CD8-positive, alpha-beta memory T cell (primary cell): ENCODE results near the gene NUDT1. TPM values are rescaled to one million over a fixed set of nuclear protein-coding genes. Genes with fewer than 3 reads are reported as not detected.

Experiments used
- CTCF ChIA-PET: fragments of 350-600 bp; sonication (Branson Sonifier 250); formaldehyde crosslinking; loops from one replicate; lab custom pipeline; 2021; ENCODE audit warnings: antibody characterized with exemption; lab: Charles Lee
- POLR2A ChIA-PET: fragments of 350-600 bp; sonication (Branson Sonifier 250); formaldehyde crosslinking; loops from one replicate; lab custom pipeline; 2021; ENCODE audit warnings: antibody characterized with exemption; lab: Charles Lee
- DNase-seq, 5 donors: peaks; one replicate each; pipeline versions ENCODE4 v3.0.0 to v3.0.0-alpha.2; 2020 to 2022; ENCODE audit warnings: mixed read lengths in 1 of 5
- H3K27ac ChIP-seq: one replicate; pipeline ENCODE4 v1.7.0; 2013; ENCODE audit warnings: low read depth, mild to moderate bottlenecking, low read length, moderate library complexity
- H3K27me3 ChIP-seq: 2 replicates; pipeline ENCODE4 v1.7.0; 2013; ENCODE audit warnings: low read length, mild to moderate bottlenecking; ENCODE audit not compliant: insufficient read depth, poor library complexity, severe bottlenecking
- H3K36me3 ChIP-seq: 2 replicates; pipeline ENCODE4 v1.7.0; 2013; ENCODE audit warnings: mild to moderate bottlenecking, low read length, moderate library complexity; ENCODE audit not compliant: insufficient read depth
- H3K4me1 ChIP-seq: 2 replicates; pipeline ENCODE4 v1.7.0; 2013; ENCODE audit warnings: mild to moderate bottlenecking, low read length, moderate library complexity; ENCODE audit not compliant: insufficient read depth
- H3K4me3 ChIP-seq: 2 replicates; pipeline ENCODE4 v1.7.0; 2013; ENCODE audit warnings: mild to moderate bottlenecking, low read length
- H3K9me3 ChIP-seq: 2 replicates; pipeline ENCODE4 v1.7.0; 2013; ENCODE audit warnings: mild to moderate bottlenecking, low read length
- H3K27ac Mint-ChIP-seq, 8 donors: one replicate each; pipeline ENCODE4 v1.8.0; 2020 to 2021; ENCODE audit warnings: mixed read lengths in 8 of 8, mild to moderate bottlenecking in 6 of 8, inconsistent platforms in 3 of 8, moderate library complexity in 3 of 8
- H3K27me3 Mint-ChIP-seq, 2 donors: one replicate each; pipeline ENCODE4 v1.8.0; 2020 to 2021; ENCODE audit warnings: mixed read lengths in 2 of 2, mild to moderate bottlenecking in 1 of 2, moderate library complexity in 1 of 2
- H3K36me3 Mint-ChIP-seq, 3 donors: one replicate each; pipeline ENCODE4 v1.8.0; 2020 to 2021; ENCODE audit warnings: mixed read lengths in 3 of 3, inconsistent platforms in 1 of 3, mild to moderate bottlenecking in 1 of 3
- H3K4me1 Mint-ChIP-seq, 3 donors: one replicate each; pipeline ENCODE4 v1.8.0; 2020 to 2021; ENCODE audit warnings: mixed read lengths in 3 of 3, inconsistent platforms in 1 of 3, mild to moderate bottlenecking in 1 of 3
- H3K4me3 Mint-ChIP-seq, 7 donors: one replicate each; pipeline ENCODE4 v1.8.0; 2020 to 2021; ENCODE audit warnings: mixed read lengths in 7 of 7, mild to moderate bottlenecking in 6 of 7, moderate library complexity in 4 of 7, inconsistent platforms in 2 of 7
- H3K9me3 Mint-ChIP-seq, 5 donors: one replicate each; pipeline ENCODE4 v1.8.0; 2020 to 2022; ENCODE audit warnings: mixed read lengths in 5 of 5, mild to moderate bottlenecking in 3 of 5, moderate library complexity in 2 of 5, inconsistent platforms in 1 of 5
- polyA plus RNA-seq: library from polyadenylated mRNA; unstranded; fragments of 300-500 nt; fragmentation: Illumina TruSeq; gene quantifications from one replicate; pipeline ENCODE4 v1.2.3, GENCODE V29; 2021
- total RNA-seq, 2 experiments: library from RNA; stranded (reverse); gene quantifications; one replicate each; pipeline ENCODE4 v1.2.3, GENCODE V29; 2021

NUDT1 gene
- total and polyA plus RNA-seq, 3 experiments from 2014 or later = 52.7 to 89.8 (median 83.1) TPM

GRCh38 chr7:2256306-2257045 is 14.4 kb downstream of the NUDT1 start:
- H3K9me3 Mint-ChIP-seq = no peaks in the 10 kb centered on the region
- peak overlapping the region in 1 of 8 donors; percentile 66 for H3K27ac Mint-ChIP-seq
- no peak overlapping the region for H3K27ac ChIP-seq
- ChIA-PET POLR2A (no interaction called here), CTCF (no interaction called here)
- no peak overlapping the region for H3K4me3 Mint-ChIP-seq
- no peaks in the 10 kb centered on the region for H3K9me3 ChIP-seq
- no peaks in the 10 kb centered on the region for H3K27me3 Mint-ChIP-seq
- no peaks in the 10 kb centered on the region for H3K36me3 ChIP-seq
- H3K4me3 ChIP-seq = no peak overlapping the region
- no peaks in the 10 kb centered on the region for H3K4me1 ChIP-seq
- H3K27me3 ChIP-seq = no peaks in the 10 kb centered on the region
- H3K4me1 Mint-ChIP-seq = peaks cover 0 to 20% (median 10%) of the 10 kb centered on the region in 3 donors
- peaks cover 0 to 12% (median 3%) of the 10 kb centered on the region in 3 donors for H3K36me3 Mint-ChIP-seq
- DNase-seq = no peak

- CTCF ChIA-PET = interaction anchor here (0.7 kb wide), 1 partner anchor 88 kb away, joined by 3 read pairs; no protein-coding TSS in a partner anchor
- peaks cover 0 to 20% (median 11%) of the 10 kb centered on the region in 3 donors for H3K4me1 Mint-ChIP-seq
- POLR2A ChIA-PET = no interaction called here
- Histone ChIP-seq H3K36me3 (no peaks in the 10 kb centered on the region), H3K27me3 (no peaks in the 10 kb centered on the region), H3K27ac (no peak overlapping the region), H3K4me3 (no peak overlapping the region), H3K4me1 (no peaks in the 10 kb centered on the region), H3K9me3 (no peaks in the 10 kb centered on the region)
- H3K36me3 Mint-ChIP-seq = peaks cover 0 to 12% (median 3%) of the 10 kb centered on the region in 3 donors
- no peak overlapping the region for H3K27ac Mint-ChIP-seq
- H3K4me3 Mint-ChIP-seq = no peak overlapping the region
- H3K27me3 Mint-ChIP-seq = no peaks in the 10 kb centered on the region
- DNase-seq = no peak
- no peaks in the 10 kb centered on the region for H3K9me3 Mint-ChIP-seq
Measured at GRCh38 chr7:2257046-2257551, 15.1 kb downstream of the NUDT1 start.

- no peaks in the 10 kb centered on the region for H3K9me3 ChIP-seq
- H3K4me3 ChIP-seq = no peak overlapping the region
- no peak overlapping the region for H3K4me3 Mint-ChIP-seq
- H3K27me3 Mint-ChIP-seq = no peaks in the 10 kb centered on the region
- H3K27ac Mint-ChIP-seq = no peak overlapping the region
- CTCF ChIA-PET = interaction anchor here (0.7 kb wide), 1 partner anchor 88 kb away, joined by 3 read pairs; no protein-coding TSS in a partner anchor
- H3K27ac ChIP-seq = no peak overlapping the region
- H3K27me3 ChIP-seq = no peaks in the 10 kb centered on the region
- H3K36me3 ChIP-seq = no peaks in the 10 kb centered on the region
- no peaks in the 10 kb centered on the region for H3K9me3 Mint-ChIP-seq
- peaks cover 0 to 20% (median 11%) of the 10 kb centered on the region in 3 donors for H3K4me1 Mint-ChIP-seq
- POLR2A ChIA-PET = no interaction called here
- peaks cover 0 to 12% (median 3%) of the 10 kb centered on the region in 3 donors for H3K36me3 Mint-ChIP-seq
- H3K4me1 ChIP-seq = no peaks in the 10 kb centered on the region
- DNase-seq = no peak
Measured at GRCh38 chr7:2257651-2258050, 15.6 kb downstream of the NUDT1 start.

- Mint-ChIP-seq H3K27me3 (no peaks in the 10 kb centered on the region), H3K4me3 (peak overlapping the region in 4 of 7 donors; percentile 19 to 68 (median 38)), H3K27ac (peak overlapping the region in 1 of 8 donors; percentile 42), H3K4me1 (peaks cover 0 to 20% (median 11%) of the 10 kb centered on the region in 3 donors), H3K36me3 (peaks cover 0 to 12% (median 3%) of the 10 kb centered on the region in 3 donors), H3K9me3 (no peaks in the 10 kb centered on the region)
- peak in 1 of 5 donors; percentile 16 for DNase-seq
- CTCF ChIA-PET = no interaction called here
- Histone ChIP-seq H3K4me3 (no peak overlapping the region), H3K36me3 (no peaks in the 10 kb centered on the region), H3K27me3 (no peaks in the 10 kb centered on the region), H3K9me3 (no peaks in the 10 kb centered on the region), H3K4me1 (no peaks in the 10 kb centered on the region), H3K27ac (no peak overlapping the region)
- POLR2A ChIA-PET = no interaction called here
Measured at GRCh38 chr7:2258661-2259365, 16.8 kb downstream of the NUDT1 start.

- Mint-ChIP-seq H3K4me3 (peak overlapping the region in 2 of 7 donors; percentile 48 to 68), H3K4me1 (peaks cover 0 to 20% (median 11%) of the 10 kb centered on the region in 3 donors), H3K27ac (peak overlapping the region in 4 of 8 donors; percentile 29 to 78 (median 66)), H3K27me3 (no peaks in the 10 kb centered on the region), H3K9me3 (no peaks in the 10 kb centered on the region), H3K36me3 (peaks cover 5 to 16% (median 6%) of the 10 kb centered on the region in 3 donors)
- Histone ChIP-seq H3K9me3 (no peaks in the 10 kb centered on the region), H3K4me3 (no peak overlapping the region), H3K36me3 (no peaks in the 10 kb centered on the region), H3K27me3 (no peaks in the 10 kb centered on the region), H3K4me1 (no peaks in the 10 kb centered on the region), H3K27ac (no peak overlapping the region)
- ChIA-PET CTCF (no interaction called here), POLR2A (no interaction called here)
- no peak for DNase-seq
Measured at GRCh38 chr7:2259480-2259879, 17.5 kb downstream of the NUDT1 start.

GRCh38 chr7:2260820-2261219 is 18.8 kb downstream of the NUDT1 start:
- CTCF ChIA-PET = no interaction called here
- Mint-ChIP-seq H3K36me3 (peaks cover 5 to 13% (median 7%) of the 10 kb centered on the region in 3 donors), H3K9me3 (no peaks in the 10 kb centered on the region), H3K4me3 (no peak overlapping the region), H3K27ac (peak overlapping the region in 1 of 8 donors; percentile 24), H3K4me1 (peaks cover 0 to 14% (median 11%) of the 10 kb centered on the region in 3 donors), H3K27me3 (no peaks in the 10 kb centered on the region)
- no peak overlapping the region for H3K4me3 ChIP-seq
- no peaks in the 10 kb centered on the region for H3K4me1 ChIP-seq
- no peaks in the 10 kb centered on the region for H3K36me3 ChIP-seq
- POLR2A ChIA-PET = no interaction called here
- no peaks in the 10 kb centered on the region for H3K27me3 ChIP-seq
- no peak for DNase-seq
- no peaks in the 10 kb centered on the region for H3K9me3 ChIP-seq
- no peak overlapping the region for H3K27ac ChIP-seq

- POLR2A ChIA-PET = no interaction called here
- Mint-ChIP-seq H3K36me3 (peaks cover 5 to 11% (median 7%) of the 10 kb centered on the region in 3 donors), H3K4me1 (peaks cover 0 to 14% (median 11%) of the 10 kb centered on the region in 3 donors), H3K27ac (peak overlapping the region in 5 of 8 donors; percentile 45 to 78 (median 61)), H3K4me3 (peak overlapping the region in 3 of 7 donors; percentile 23 to 43 (median 41)), H3K27me3 (no peaks in the 10 kb centered on the region), H3K9me3 (no peaks in the 10 kb centered on the region)
- Histone ChIP-seq H3K4me1 (no peaks in the 10 kb centered on the region), H3K27me3 (no peaks in the 10 kb centered on the region), H3K27ac (no peak overlapping the region), H3K36me3 (no peaks in the 10 kb centered on the region), H3K9me3 (no peaks in the 10 kb centered on the region), H3K4me3 (no peak overlapping the region)
- CTCF ChIA-PET = no interaction called here
- peak in 1 of 5 donors; percentile 34 for DNase-seq
Measured at GRCh38 chr7:2261611-2262010, 19.6 kb downstream of the NUDT1 start.

- Histone ChIP-seq H3K27ac (no peak overlapping the region), H3K4me1 (no peaks in the 10 kb centered on the region), H3K4me3 (no peak overlapping the region), H3K9me3 (no peaks in the 10 kb centered on the region), H3K27me3 (no peaks in the 10 kb centered on the region), H3K36me3 (no peaks in the 10 kb centered on the region)
- ChIA-PET POLR2A (no interaction called here), CTCF (no interaction called here)
- no peaks in the 10 kb centered on the region for H3K27me3 Mint-ChIP-seq
- peaks cover 0 to 12% (median 11%) of the 10 kb centered on the region in 3 donors for H3K4me1 Mint-ChIP-seq
- H3K9me3 Mint-ChIP-seq = no peaks in the 10 kb centered on the region
- DNase-seq = no peak
- H3K27ac Mint-ChIP-seq = no peak overlapping the region
- no peak overlapping the region for H3K4me3 Mint-ChIP-seq
- H3K36me3 Mint-ChIP-seq = peaks cover 5 to 6% (median 5%) of the 10 kb centered on the region in 3 donors
Measured at GRCh38 chr7:2263176-2263575, 21.1 kb downstream of the NUDT1 start.
